ENCODE measurements around the gene THSD4. TPM values are rescaled to one million over a fixed set of nuclear protein-coding genes. Genes with fewer than 3 reads are reported as not detected.

Gene THSD4
- total and polyA plus RNA-seq, 7 donors: 0.21 to 3.1 (median 1.8) TPM

GRCh38 chr15:71791975-71792374, 676.7 kb downstream of the THSD4 start:
- no peak for TF ChIP-seq CTCF (IDR thresholded peaks at IDR 0.05)
- 81 to 88% (median 85%) methylated on average over 7 of the region's 7 CpGs for WGBS, 3 donors

GRCh38 chr15:71792521-71792920, 677.2 kb downstream of the THSD4 start:
- Histone ChIP-seq H3K9me3 (no peaks in the 10 kb centered on the region), H3K4me1 (no peaks in the 10 kb centered on the region), H3K4me3 (no peak overlapping the region), H3K27ac (no peak overlapping the region), H3K27me3 (ENCODE audit: insufficient read depth in 3 of 3, low read length in 2 of 3) (no peaks in the 10 kb centered on the region), H3K36me3 (ENCODE audit: insufficient read depth in 1 of 2, low read depth in 1 of 2) (no peaks in the 10 kb centered on the region)
- intact Hi-C loops (cut with DNase I): no loop called here
- no peak for ATAC-seq
- WGBS, 3 donors: 42 to 49% (median 43%) methylated on average over 2 of the region's 2 CpGs
- DNase-seq: no peak
- no peak for TF ChIP-seq CTCF (IDR thresholded peaks at IDR 0.05)

More at GRCh38 chr15:71791975-71792374, 676.7 kb downstream of the THSD4 start:
- ATAC-seq (no peak), DNase-seq (no peak)
- no peaks in the 10 kb centered on the region for H3K27me3 ChIP-seq (ENCODE audit: insufficient read depth in 3 of 3, low read length in 2 of 3)
- H3K9me3 ChIP-seq: no peaks in the 10 kb centered on the region
- no peak overlapping the region for H3K4me3 ChIP-seq
- no peaks in the 10 kb centered on the region for H3K4me1 ChIP-seq
- no peak overlapping the region for H3K27ac ChIP-seq
- no peaks in the 10 kb centered on the region for H3K36me3 ChIP-seq (ENCODE audit: insufficient read depth in 1 of 2, low read depth in 1 of 2)
- intact Hi-C loops (cut with DNase I): no loop called here

GRCh38 chr15:71798641-71799040, 683.4 kb downstream of the THSD4 start:
- WGBS, 3 donors: 70 to 74% (median 71%) methylated on average over 6 of the region's 6 CpGs
- no peaks in the 10 kb centered on the region for H3K4me1 ChIP-seq
- H3K9me3 ChIP-seq: no peaks in the 10 kb centered on the region
- no peaks in the 10 kb centered on the region for H3K27me3 ChIP-seq (ENCODE audit: insufficient read depth in 3 of 3, low read length in 2 of 3)
- no peaks in the 10 kb centered on the region for H3K36me3 ChIP-seq (ENCODE audit: insufficient read depth in 1 of 2, low read depth in 1 of 2)
- no peak for TF ChIP-seq CTCF (IDR thresholded peaks at IDR 0.05)
- H3K27ac ChIP-seq: no peak overlapping the region
- DNase-seq (no peak), ATAC-seq (no peak)
- intact Hi-C loops (cut with DNase I): no loop called here
- no peak overlapping the region for H3K4me3 ChIP-seq

GRCh38 chr15:71800190-71800589, 684.9 kb downstream of the THSD4 start:
- Histone ChIP-seq H3K27ac (no peak overlapping the region), H3K4me1 (no peaks in the 10 kb centered on the region), H3K4me3 (no peak overlapping the region), H3K36me3 (ENCODE audit: insufficient read depth in 1 of 2, low read depth in 1 of 2) (no peaks in the 10 kb centered on the region), H3K27me3 (ENCODE audit: insufficient read depth in 3 of 3, low read length in 2 of 3) (no peaks in the 10 kb centered on the region), H3K9me3 (no peaks in the 10 kb centered on the region)
- no peak for TF ChIP-seq CTCF (IDR thresholded peaks at IDR 0.05)
- 87 to 98% (median 88%) methylated on average over 3 of the region's 3 CpGs for WGBS, 3 donors
- intact Hi-C loops (cut with DNase I): loop anchor here (2.0 to 10.0 kb wide), 4 partner anchors 53 to 975 kb away; no protein-coding TSS in a partner anchor
- DNase-seq (no peak), ATAC-seq (no peak)
